ENCODE measurements around the gene SLAMF7.

- TF ChIP-seq CTCF (IDR thresholded peaks at IDR 0.05) (no peak), POLR2A (IDR thresholded peaks at IDR 0.05) (no peak)
These were observed 28.6 kb downstream of the SLAMF7 start for GRCh38 chr1:160767395-160768294.

Data from Peyer's patch (tissue), 4 donors.